ENCODE results near the gene AOPEP. TPM values are rescaled to one million over a fixed set of nuclear protein-coding genes. Genes with fewer than 3 reads are reported as not detected.
A peak's percentile ranks its signal among the peaks of the same experiment; 100 is the strongest.

AOPEP gene
- total RNA-seq, 1 donor from 2014 or later = 305 TPM

GRCh38 chr9:94778013-94778412 lies 51.5 kb downstream of the AOPEP start:
- Histone ChIP-seq H3K4me1 (peaks cover 20% of the 10 kb centered on the region), H3K27ac (no peak overlapping the region), H3K4me3 (no peak overlapping the region), H3K27me3 (no peaks in the 10 kb centered on the region), H3K9me3 (no peaks in the 10 kb centered on the region), H3K36me3 (no peaks in the 10 kb centered on the region)
- no peak for DNase-seq (ENCODE audit: extremely low spot score in 2 of 2)
- intact Hi-C loops (cut with DNase I) = no loop called here
- TF ChIP-seq POLR2A (IDR thresholded peaks at IDR 0.05) (no peak), POLR2AphosphoS5 (IDR thresholded peaks at IDR 0.05; ENCODE audit: insufficient read depth in 1 of 2, low read depth in 1 of 2) (no peak), CTCF (IDR thresholded peaks at IDR 0.05) (no peak)

- intact Hi-C loops (cut with DNase I) = no loop called here
- no peaks in the 10 kb centered on the region for H3K36me3 ChIP-seq
- H3K4me1 ChIP-seq = peaks cover 21% of the 10 kb centered on the region
- H3K27me3 ChIP-seq = no peaks in the 10 kb centered on the region
- H3K27ac ChIP-seq = no peak overlapping the region
- no peak overlapping the region for H3K4me3 ChIP-seq
- no peak for DNase-seq (ENCODE audit: extremely low spot score in 2 of 2)
- TF ChIP-seq POLR2AphosphoS5 (IDR thresholded peaks at IDR 0.05; ENCODE audit: insufficient read depth in 1 of 2, low read depth in 1 of 2) = no peak
- no peak for TF ChIP-seq CTCF (IDR thresholded peaks at IDR 0.05)
- no peak for TF ChIP-seq POLR2A (IDR thresholded peaks at IDR 0.05)
- H3K9me3 ChIP-seq = no peaks in the 10 kb centered on the region
Measured at GRCh38 chr9:94779031-94779430, 52.5 kb downstream of the AOPEP start.

- DNase-seq (ENCODE audit: extremely low spot score in 2 of 2) = no peak
- H3K36me3 ChIP-seq = no peaks in the 10 kb centered on the region
- H3K4me1 ChIP-seq = peaks cover 21% of the 10 kb centered on the region
- H3K27ac ChIP-seq = no peak overlapping the region
- no peaks in the 10 kb centered on the region for H3K27me3 ChIP-seq
- H3K4me3 ChIP-seq = no peak overlapping the region
- TF ChIP-seq CTCF (IDR thresholded peaks at IDR 0.05) (no peak), POLR2AphosphoS5 (IDR thresholded peaks at IDR 0.05; ENCODE audit: insufficient read depth in 1 of 2, low read depth in 1 of 2) (no peak), POLR2A (IDR thresholded peaks at IDR 0.05) (no peak)
- intact Hi-C loops (cut with DNase I) = loop anchor here (5.0 to 10.0 kb wide), 2 partner anchors 285 to 343 kb away; no protein-coding TSS in a partner anchor
- H3K9me3 ChIP-seq = no peaks in the 10 kb centered on the region
Measured at GRCh38 chr9:94779693-94780290, 53.3 kb downstream of the AOPEP start.

- Histone ChIP-seq H3K27ac (peak overlapping the region; percentile 54), H3K9me3 (no peaks in the 10 kb centered on the region), H3K27me3 (no peaks in the 10 kb centered on the region), H3K4me1 (peaks cover 21% of the 10 kb centered on the region), H3K36me3 (no peaks in the 10 kb centered on the region), H3K4me3 (no peak overlapping the region)
- DNase-seq (ENCODE audit: extremely low spot score in 2 of 2) = peak in 1 of 2 donors; percentile 19
- TF ChIP-seq CTCF (IDR thresholded peaks at IDR 0.05) = no peak
- no peak for TF ChIP-seq POLR2AphosphoS5 (IDR thresholded peaks at IDR 0.05; ENCODE audit: insufficient read depth in 1 of 2, low read depth in 1 of 2)
- no peak for TF ChIP-seq POLR2A (IDR thresholded peaks at IDR 0.05)
- intact Hi-C loops (cut with DNase I) = loop anchor here (5.0 to 10.0 kb wide), 2 partner anchors 284 to 342 kb away; no protein-coding TSS in a partner anchor
Measured at GRCh38 chr9:94780516-94780950, 54.0 kb downstream of the AOPEP start.
